ENCODE results near the gene PPP3CB. TPM values are rescaled to one million over a fixed set of nuclear protein-coding genes. Genes with fewer than 3 reads are reported as not detected.

PPP3CB gene
- total RNA-seq, 1 experiment from 2014 or later, result 5.9 TPM

DNA sequence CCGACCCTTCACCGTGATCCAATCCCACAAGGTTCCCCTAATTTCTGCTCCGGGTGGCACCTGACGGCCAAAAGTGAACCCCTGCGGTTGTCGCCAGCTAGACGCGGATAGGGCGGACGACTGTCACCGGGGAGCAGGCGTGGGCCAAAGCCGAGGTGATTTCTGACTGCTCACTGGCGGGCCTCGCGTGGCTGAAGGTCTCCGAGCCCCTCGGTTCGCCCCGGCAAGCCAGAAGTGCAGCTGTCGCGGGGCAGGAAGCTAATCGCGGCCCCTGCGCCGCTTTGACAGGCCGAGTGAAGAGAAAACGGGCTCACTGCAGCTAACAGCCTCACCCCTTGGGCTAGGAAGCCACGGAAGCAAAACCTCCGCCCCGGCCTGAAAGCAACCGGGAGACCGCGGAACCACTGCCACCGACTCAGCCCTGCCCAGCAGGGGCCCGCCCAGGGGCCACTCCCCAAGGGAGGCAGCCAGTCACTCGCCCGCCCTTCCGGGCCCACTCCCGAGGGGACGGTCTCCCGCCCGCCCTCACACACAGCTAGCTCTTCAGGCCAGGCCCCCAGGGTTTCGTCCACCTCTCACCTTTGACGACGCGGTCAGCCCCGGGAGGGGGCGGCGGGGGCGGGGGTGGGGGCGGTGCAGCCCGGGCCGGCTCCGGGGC lies 469 bp downstream of the PPP3CB start:
- peak overlapping the region; percentile 91 for H3K4me3 ChIP-seq
- peaks cover 4% of the 10 kb centered on the region for H3K36me3 ChIP-seq
- no peaks in the 10 kb centered on the region for H3K27me3 ChIP-seq
- DNase-seq, result peak; percentile 96
- H3K9me3 ChIP-seq, result no peaks in the 10 kb centered on the region

- Histone ChIP-seq H3K4me3 (peak overlapping the region; percentile 91), H3K36me3 (peaks cover 4% of the 10 kb centered on the region), H3K27me3 (no peaks in the 10 kb centered on the region), H3K9me3 (no peaks in the 10 kb centered on the region)
- no peak for DNase-seq
Measured at GRCh38 chr10:73494877-73495225, 973 bp downstream of the PPP3CB start.

DNA sequence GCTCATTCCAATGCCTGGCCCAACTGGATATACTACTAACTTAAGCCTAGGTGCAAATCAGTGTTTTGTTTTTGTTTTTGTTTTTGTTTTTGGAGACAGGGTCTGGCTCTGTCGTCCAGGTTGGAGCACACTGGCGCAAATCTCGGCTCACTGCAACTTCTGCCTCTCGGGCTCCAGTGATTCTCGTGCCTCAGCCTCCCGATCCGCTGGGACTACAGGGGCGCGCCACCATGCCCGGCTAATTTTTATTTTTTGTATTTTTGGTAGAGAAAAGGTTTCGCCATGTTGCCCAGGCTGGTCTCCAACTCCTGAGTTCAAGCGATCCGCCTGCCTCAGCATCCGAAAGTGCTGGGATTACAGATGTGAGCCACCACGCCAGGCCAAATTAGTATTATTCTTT lies 1.6 kb downstream of the PPP3CB start:
- no peaks in the 10 kb centered on the region for H3K9me3 ChIP-seq
- DNase-seq, result no peak
- peak overlapping the region; percentile 91 for H3K4me3 ChIP-seq
- H3K27me3 ChIP-seq, result no peaks in the 10 kb centered on the region
- peaks cover 4% of the 10 kb centered on the region for H3K36me3 ChIP-seq

DNA sequence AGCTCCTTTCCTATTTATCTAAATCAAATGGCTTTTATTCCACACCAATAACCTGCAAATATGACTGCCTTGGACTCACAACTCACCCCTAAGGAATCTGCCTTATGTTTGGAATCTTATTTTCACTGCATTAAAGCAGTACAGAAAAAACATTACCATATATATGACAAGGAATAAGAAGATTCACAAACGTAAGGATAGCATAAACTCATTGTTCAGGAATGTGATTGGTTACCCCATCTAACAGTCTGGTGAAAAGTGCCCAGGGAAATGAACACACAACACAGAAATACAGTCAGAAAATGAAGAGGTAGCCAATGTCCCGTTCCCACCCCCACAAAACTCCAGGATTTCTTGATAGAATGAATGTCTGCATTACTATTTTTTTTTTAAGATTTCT lies 2.0 kb downstream of the PPP3CB start:
- DNase-seq, result no peak

GRCh38 chr10:73486601-73487000 lies 9.2 kb downstream of the PPP3CB start:
- no peaks in the 10 kb centered on the region for H3K27me3 ChIP-seq
- H3K9me3 ChIP-seq, result no peaks in the 10 kb centered on the region
- no peak overlapping the region for H3K4me3 ChIP-seq
- peaks cover 17% of the 10 kb centered on the region for H3K36me3 ChIP-seq
- no peak for DNase-seq

More for the DNA sequence above, 2.0 kb downstream of the PPP3CB start:
- Histone ChIP-seq H3K4me3 (peak overlapping the region; percentile 22), H3K36me3 (peaks cover 4% of the 10 kb centered on the region), H3K27me3 (no peaks in the 10 kb centered on the region), H3K9me3 (no peaks in the 10 kb centered on the region)

- Histone ChIP-seq H3K4me3 (no peak overlapping the region), H3K9me3 (no peaks in the 10 kb centered on the region), H3K27me3 (no peaks in the 10 kb centered on the region), H3K36me3 (peaks cover 15% of the 10 kb centered on the region)
- no peak for DNase-seq
Measured at GRCh38 chr10:73485320-73485719, 10.5 kb downstream of the PPP3CB start.

- H3K36me3 ChIP-seq, result peaks cover 34% of the 10 kb centered on the region
- no peak overlapping the region for H3K4me3 ChIP-seq
- H3K27me3 ChIP-seq, result no peaks in the 10 kb centered on the region
- no peak for DNase-seq
- no peaks in the 10 kb centered on the region for H3K9me3 ChIP-seq
Measured at GRCh38 chr10:73480158-73480557, 15.7 kb downstream of the PPP3CB start.

- Histone ChIP-seq H3K27me3 (no peaks in the 10 kb centered on the region), H3K4me3 (no peak overlapping the region), H3K9me3 (no peaks in the 10 kb centered on the region), H3K36me3 (peaks cover 37% of the 10 kb centered on the region)
- no peak for DNase-seq
Measured at GRCh38 chr10:73478636-73479035, 17.2 kb downstream of the PPP3CB start.

DNA sequence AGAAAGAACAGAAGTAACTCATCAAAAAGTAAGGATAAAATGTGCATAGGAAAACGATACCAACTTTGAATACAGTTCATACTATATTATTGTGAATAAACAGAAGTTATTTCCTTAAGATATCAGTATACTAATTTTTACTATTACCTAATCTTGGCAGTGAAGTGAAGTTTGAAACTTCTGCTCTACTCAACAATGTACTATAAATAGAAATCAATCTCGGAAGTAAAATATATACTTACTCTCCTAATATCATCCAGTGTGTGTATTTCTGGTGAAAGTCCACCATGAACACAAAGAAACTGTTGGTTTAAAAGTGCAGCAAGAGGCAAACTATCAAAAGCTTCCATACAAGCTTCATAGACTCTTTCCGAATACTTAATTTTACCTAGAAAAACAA lies 24.6 kb downstream of the PPP3CB start:
- H3K36me3 ChIP-seq, result peaks cover 31% of the 10 kb centered on the region
- DNase-seq, result no peak
- H3K9me3 ChIP-seq, result no peaks in the 10 kb centered on the region
- H3K4me3 ChIP-seq, result no peak overlapping the region
- H3K27me3 ChIP-seq, result no peaks in the 10 kb centered on the region

- DNase-seq, result no peak
- H3K27me3 ChIP-seq, result no peaks in the 10 kb centered on the region
- H3K9me3 ChIP-seq, result no peaks in the 10 kb centered on the region
- peaks cover 23% of the 10 kb centered on the region for H3K36me3 ChIP-seq
- no peak overlapping the region for H3K4me3 ChIP-seq
Measured at GRCh38 chr10:73469579-73469978, 26.2 kb downstream of the PPP3CB start.

DNA sequence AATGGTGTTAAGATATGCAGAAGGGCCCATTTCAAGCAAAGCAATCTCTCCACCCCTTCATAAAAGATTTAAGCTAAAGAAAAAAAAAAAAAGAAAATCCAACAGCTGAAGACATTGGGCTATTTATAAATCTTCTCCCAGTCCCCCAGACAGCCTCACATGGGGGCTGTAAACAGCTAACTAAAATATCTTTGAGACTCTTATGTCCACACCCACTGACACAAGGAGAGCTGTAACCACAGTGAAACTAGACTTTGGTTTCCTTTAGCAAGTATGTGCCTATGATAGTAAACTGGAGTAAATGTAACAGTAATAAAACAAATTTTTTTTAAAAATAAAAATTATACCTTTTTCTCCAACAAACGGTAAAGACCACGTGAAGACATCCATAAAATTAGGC lies 28.6 kb downstream of the PPP3CB start:
- H3K4me3 ChIP-seq, result no peak overlapping the region
- no peaks in the 10 kb centered on the region for H3K27me3 ChIP-seq
- no peaks in the 10 kb centered on the region for H3K9me3 ChIP-seq
- DNase-seq, result no peak
- peaks cover 20% of the 10 kb centered on the region for H3K36me3 ChIP-seq

GRCh38 chr10:73465978-73466726 lies 29.7 kb downstream of the PPP3CB start:
- DNase-seq, result no peak
- no peaks in the 10 kb centered on the region for H3K27me3 ChIP-seq
- peaks cover 20% of the 10 kb centered on the region for H3K36me3 ChIP-seq
- H3K4me3 ChIP-seq, result no peak overlapping the region
- H3K9me3 ChIP-seq, result no peaks in the 10 kb centered on the region

DNA sequence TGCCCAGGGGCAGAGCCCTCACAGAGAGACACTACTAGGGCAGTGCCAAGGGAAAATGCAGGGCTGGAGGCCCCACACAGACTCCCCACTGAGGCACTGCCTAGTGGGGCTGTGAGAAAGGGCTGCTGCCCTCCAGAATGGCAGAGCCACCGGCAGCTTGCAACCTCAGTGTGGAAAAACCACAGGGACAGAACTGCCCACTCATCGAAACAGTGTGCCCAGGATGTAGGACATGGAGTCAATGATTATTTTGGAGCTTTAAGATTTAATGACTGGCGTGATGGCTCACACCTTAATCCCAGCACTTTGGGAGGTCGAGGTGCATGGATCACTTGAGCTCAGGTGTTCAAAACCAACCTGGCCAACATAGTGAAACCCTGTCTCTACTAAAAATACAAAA lies 34.9 kb downstream of the PPP3CB start:
- Histone ChIP-seq H3K36me3 (peaks cover 5% of the 10 kb centered on the region), H3K4me3 (no peak overlapping the region), H3K27me3 (no peaks in the 10 kb centered on the region), H3K9me3 (no peaks in the 10 kb centered on the region)
- no peak for DNase-seq

DNA sequence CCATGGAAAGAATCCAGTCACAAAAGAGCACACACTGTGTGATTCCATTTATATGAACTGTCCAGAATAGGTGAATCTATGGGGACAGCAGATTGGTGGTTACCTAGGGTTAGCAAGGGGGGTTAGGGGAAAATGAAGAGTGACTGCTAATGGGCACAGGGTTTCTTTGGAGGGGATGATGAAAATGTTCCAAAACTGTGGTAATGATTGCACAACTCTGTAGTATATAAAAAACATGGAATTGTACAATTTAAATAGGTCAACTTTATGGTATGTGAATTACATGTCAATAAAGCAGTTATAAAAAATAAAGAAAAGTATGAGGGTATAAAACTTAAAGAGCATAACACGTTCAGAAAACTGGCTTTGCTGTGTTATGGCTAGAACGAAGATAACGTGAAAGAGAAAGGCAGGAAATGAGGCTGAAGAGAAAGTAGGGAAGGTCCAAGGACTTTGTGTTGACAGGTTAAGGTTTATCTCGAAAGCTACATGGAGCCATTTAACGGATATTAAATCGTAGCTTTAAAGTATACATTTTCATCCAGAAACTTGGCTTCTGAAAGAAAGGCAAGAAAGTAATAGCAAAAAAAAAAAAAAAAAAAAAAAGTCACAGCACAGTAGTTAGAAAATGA lies 36.0 kb downstream of the PPP3CB start:
- Histone ChIP-seq H3K27me3 (no peaks in the 10 kb centered on the region), H3K36me3 (peaks cover 5% of the 10 kb centered on the region), H3K4me3 (no peak overlapping the region), H3K9me3 (no peaks in the 10 kb centered on the region)
- no peak for DNase-seq

DNA sequence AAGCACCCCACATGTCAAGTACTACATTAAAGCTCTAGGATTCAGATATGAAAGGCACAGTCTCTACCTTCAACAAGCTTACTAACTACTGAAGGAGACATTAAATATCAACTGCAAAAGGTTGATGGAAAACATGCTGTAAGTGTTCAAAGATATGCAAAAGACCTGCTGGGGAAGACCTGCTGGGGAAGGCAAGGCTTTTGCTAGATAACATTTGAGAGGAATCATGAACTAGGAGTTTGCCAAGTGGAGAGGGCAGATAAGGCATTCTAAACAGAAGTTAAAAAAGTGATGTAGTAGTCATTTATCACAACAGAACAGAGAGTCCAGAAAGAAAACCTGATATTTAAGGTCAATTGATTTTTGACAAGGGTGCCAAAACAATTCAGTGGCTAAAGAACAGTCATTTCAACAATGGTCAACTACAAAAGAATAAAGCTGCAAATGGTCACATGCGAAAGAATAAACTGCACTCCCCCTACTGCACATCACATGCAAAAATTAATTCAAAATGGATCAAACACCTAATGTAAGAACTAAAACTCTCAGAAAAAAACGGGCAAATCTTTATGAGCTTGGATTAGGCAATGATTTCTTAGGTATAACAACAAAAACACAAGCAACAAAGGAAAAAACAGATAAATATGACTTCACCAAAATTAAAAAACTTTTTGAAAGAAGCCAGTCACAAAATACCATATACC lies 39.5 kb downstream of the PPP3CB start:
- DNase-seq, result no peak
- no peak overlapping the region for H3K4me3 ChIP-seq
- H3K27me3 ChIP-seq, result no peaks in the 10 kb centered on the region
- H3K36me3 ChIP-seq, result peaks cover 8% of the 10 kb centered on the region
- H3K9me3 ChIP-seq, result no peaks in the 10 kb centered on the region

- H3K9me3 ChIP-seq, result no peaks in the 10 kb centered on the region
- peaks cover 3% of the 10 kb centered on the region; the same call in 1 of the 2 replicates for H3K36me3 ChIP-seq
- no peak for DNase-seq
- H3K27me3 ChIP-seq, result no peaks in the 10 kb centered on the region
- H3K4me3 ChIP-seq, result no peak overlapping the region
Measured at GRCh38 chr10:73449113-73449512, 46.7 kb downstream of the PPP3CB start.

DNA sequence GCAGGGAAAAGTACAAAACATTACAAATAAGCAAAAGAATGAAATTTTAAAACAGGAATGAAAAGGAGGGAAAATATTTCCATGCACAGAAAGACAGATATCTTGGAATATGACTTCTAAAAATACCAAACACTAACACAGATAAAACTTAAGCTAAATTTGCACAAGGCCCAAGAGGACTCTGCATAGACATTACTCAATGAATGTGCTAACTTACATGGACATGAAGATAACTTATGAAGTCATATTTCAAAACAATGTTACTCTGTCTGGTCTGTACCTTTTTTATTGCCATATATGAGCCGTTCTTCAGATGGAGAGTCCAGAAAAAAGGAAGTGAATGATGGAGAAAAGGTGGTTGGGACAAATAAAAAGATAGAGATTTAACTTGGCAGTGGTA lies 47.4 kb downstream of the PPP3CB start:
- peaks cover 3% of the 10 kb centered on the region; the same call in 1 of the 2 replicates for H3K36me3 ChIP-seq
- no peak for DNase-seq
- no peaks in the 10 kb centered on the region for H3K27me3 ChIP-seq
- no peaks in the 10 kb centered on the region for H3K9me3 ChIP-seq
- H3K4me3 ChIP-seq, result no peak overlapping the region

All from MG63 (cell line).